HepG2 (cell line): ENCODE results near the gene ASB4. TPM values are rescaled to one million over a fixed set of nuclear protein-coding genes. Genes with fewer than 3 reads are reported as not detected.

Source experiments
- ATAC-seq: fragments of 200-7000 bp; cut with Tn5 transposase; 3 replicates; pipeline ENCODE4 v1.9.1; 2020; ENCODE audit warnings: mild to moderate bottlenecking, moderate library complexity
- BruUV-seq: library from RNA; stranded (reverse); fragments of 400-500 nt; replicated peaks from 2 replicates; lab custom pipeline; 2021; lab: Mats Ljungman, UMichigan
- CTCF ChIA-PET: fragments of 300-600 bp; formaldehyde crosslinking; extraction: SDS; loops from one replicate; lab custom pipeline; 2021; ENCODE audit warnings: low total read pairs, inconsistent platforms, low intra/inter-chr PET ratio; lab: Yijun Ruan, JAX
- POLR2A ChIA-PET: fragments of 350-600 bp; sonication (Branson Sonifier 250); formaldehyde crosslinking; loops from one replicate; lab custom pipeline; 2020; ENCODE audit warnings: antibody characterized with exemption, inconsistent platforms; lab: Yijun Ruan, JAX
- DNase-seq: peaks from one replicate; pipeline ENCODE4 v3.0.0-alpha.2; 2015; ENCODE audit warnings: low spot score
- FAIRE-seq: peaks from 3 replicates; lab custom pipeline; 2011; peaks lifted over from hg19 to GRCh38; lab: Jason Lieb, UNC
- H2AFZ ChIP-seq: one replicate; pipeline ENCODE4 v1.6.1; 2011; ENCODE audit warnings: low read length, inconsistent platforms
- H3K27ac ChIP-seq: fragments of 300-600 bp; 3 replicates; pipeline ENCODE4 v1.8.0; 2011; ENCODE audit warnings: mixed run types, mild to moderate bottlenecking, mixed read lengths, low read length, inconsistent platforms; ENCODE audit not compliant: insufficient read depth; ENCODE audit errors: extremely low read length
- H3K27me3 ChIP-seq, 2 experiments: fragments of 200-600 bp in 1 of 2; 2 replicates in 1 of 2; 3 replicates in 1 of 2; pipeline versions ENCODE4 v1.6.0 to v1.8.0; 2011; ENCODE audit warnings: low read length in 2 of 2, mild to moderate bottlenecking in 2 of 2, moderate library complexity in 2 of 2, inconsistent platforms in 1 of 2; ENCODE audit not compliant: insufficient read depth in 2 of 2, control insufficient read depth in 1 of 2
- H3K36me3 ChIP-seq, 2 experiments: fragments of 200-600 bp in 1 of 2; replicated peaks in 1 of 2; 2 replicates in 1 of 2; 3 replicates in 1 of 2; pipeline versions ENCODE4 v1.5.1 to v1.8.0; 2011; ENCODE audit warnings: low read length in 2 of 2, inconsistent platforms in 1 of 2; ENCODE audit not compliant: insufficient read depth in 2 of 2, control insufficient read depth in 1 of 2
- H3K4me1 ChIP-seq: 2 replicates; pipeline ENCODE4 v1.5.1; 2012; ENCODE audit warnings: low read length, inconsistent platforms; ENCODE audit not compliant: insufficient read depth
- H3K4me2 ChIP-seq: 2 replicates; pipeline ENCODE4 v1.6.0; 2011; ENCODE audit warnings: low read depth, low read length, inconsistent platforms
- H3K4me3 ChIP-seq, 3 experiments: fragments of 200-600 bp in 1 of 3; sonication (generic), shearing (Covaris generic) in 1 of 3; replicated peaks in 1 of 3; 2 replicates each; pipeline ENCODE4 v1.5.1; 2011 to 2016; ENCODE audit warnings: low read length in 3 of 3, inconsistent platforms in 2 of 3, low read depth in 2 of 3, mild to moderate bottlenecking in 2 of 3, control low read depth in 1 of 3, mixed read lengths in 1 of 3; ENCODE audit not compliant: insufficient read depth in 1 of 3
- H3K79me2 ChIP-seq: one replicate; pipeline ENCODE4 v1.6.1; 2011; ENCODE audit warnings: low read length, inconsistent platforms; ENCODE audit not compliant: insufficient read depth
- H3K9ac ChIP-seq: 2 replicates; pipeline ENCODE4 v1.6.0; 2011; ENCODE audit warnings: mild to moderate bottlenecking, low read depth, low read length, inconsistent platforms; ENCODE audit not compliant: insufficient read depth
- H3K9me3 ChIP-seq: 2 replicates; pipeline ENCODE4 v1.5.1; 2012; ENCODE audit warnings: mild to moderate bottlenecking, low read length
- H4K20me1 ChIP-seq: 2 replicates; pipeline ENCODE4 v1.6.0; 2011; ENCODE audit warnings: inconsistent platforms, mild to moderate bottlenecking, low read length, moderate library complexity; ENCODE audit not compliant: insufficient read depth
- KLF9 ChIP-seq: IDR thresholded peaks from 2 replicates; pipeline ENCODE4 v1.6.1; 2016; ENCODE audit warnings: low read depth
- MAFF ChIP-seq: IDR thresholded peaks from 2 replicates; pipeline ENCODE4 v1.6.1; 2011; ENCODE audit warnings: low read depth, low read length, improper control_type of control experiment
- MAFK ChIP-seq, 2 experiments: IDR thresholded peaks in 1 of 2; conservative IDR thresholded peaks in 1 of 2; 2 replicates each; pipeline ENCODE4 v1.6.1; 2011; ENCODE audit warnings: improper control_type of control experiment in 2 of 2, low read length in 2 of 2
- MTF2 ChIP-seq: sonication (generic); formaldehyde crosslinking; IDR thresholded peaks from 2 replicates; pipeline ENCODE4 v1.5.0; 2020; ENCODE audit warnings: missing genetic modification reagents, borderline replicate concordance
- PRDM10 ChIP-seq: sonication (generic); formaldehyde crosslinking; IDR thresholded peaks from 2 replicates; pipeline ENCODE4 v1.4.0; 2020; ENCODE audit warnings: low read depth, missing genetic modification reagents
- SALL2 ChIP-seq: sonication (generic); formaldehyde crosslinking; IDR thresholded peaks from 2 replicates; pipeline ENCODE4 v1.8.1; 2023; ENCODE audit warnings: mild to moderate bottlenecking, missing genetic modification reagents, inconsistent platforms
- SETDB1 ChIP-seq: sonication (generic); formaldehyde crosslinking; IDR thresholded peaks from 2 replicates; pipeline ENCODE4 v1.5.1; 2020; ENCODE audit warnings: missing genetic modification reagents, mild to moderate bottlenecking, borderline replicate concordance
- SP4 ChIP-seq: sonication (generic); formaldehyde crosslinking; IDR thresholded peaks from 2 replicates; pipeline ENCODE4 v1.8.1; 2023; ENCODE audit warnings: mild to moderate bottlenecking, missing genetic modification reagents
- SRSF9 ChIP-seq: fragments of 200-400 bp; formaldehyde crosslinking; IDR thresholded peaks from 2 replicates; pipeline ENCODE4 v1.6.1; 2018; ENCODE audit warnings: borderline replicate concordance, mild to moderate bottlenecking, low read depth, low read length; ENCODE audit not compliant: insufficient read depth, poor library complexity, severe bottlenecking
- TCF7 ChIP-seq: sonication (generic); IDR thresholded peaks from 2 replicates; pipeline ENCODE4 v1.6.1; 2016; ENCODE audit warnings: antibody characterized with exemption, low read depth
- YEATS4 ChIP-seq: sonication (generic); formaldehyde crosslinking; IDR thresholded peaks from 2 replicates; pipeline ENCODE4 v1.4.0; 2020; ENCODE audit warnings: missing genetic modification reagents, borderline replicate concordance
- ZBTB26 ChIP-seq: IDR thresholded peaks from 2 replicates; pipeline ENCODE4 v1.6.1; 2016; ENCODE audit warnings: missing compliant biosample characterization, missing genetic modification reagents, borderline replicate concordance
- ZNF121 ChIP-seq: sonication (generic); formaldehyde crosslinking; IDR thresholded peaks from 2 replicates; pipeline ENCODE4 v1.5.0; 2020; ENCODE audit warnings: mild to moderate bottlenecking, missing genetic modification reagents
- ZNF550 ChIP-seq: sonication (generic); formaldehyde crosslinking; IDR thresholded peaks from 2 replicates; pipeline ENCODE4 v1.4.0; 2020; ENCODE audit warnings: mild to moderate bottlenecking, missing genetic modification reagents, borderline replicate concordance
- ZNF598 ChIP-seq: sonication (generic); formaldehyde crosslinking; IDR thresholded peaks from 2 replicates; pipeline ENCODE4 v1.5.1; 2020; ENCODE audit warnings: mild to moderate bottlenecking, missing genetic modification reagents, borderline replicate concordance
- ZNF672 ChIP-seq: sonication (generic); formaldehyde crosslinking; IDR thresholded peaks from 2 replicates; pipeline ENCODE4 v1.8.1; 2022; ENCODE audit warnings: missing genetic modification reagents
- ZSCAN25 ChIP-seq: sonication (generic); formaldehyde crosslinking; IDR thresholded peaks from 2 replicates; pipeline ENCODE4 v1.8.0; 2022; ENCODE audit warnings: mild to moderate bottlenecking, missing genetic modification reagents
- WGBS: methylation state at CpG from one replicate; pipeline ENCODE4 v1.1.6; 2017; ENCODE audit warnings: low lambda C conversion rate; 5-methylcytosine and 5-hydroxymethylcytosine counted together
- in situ Hi-C: cut with HindIII; loops from 2 replicates; pipeline ENCODE4 v1.10.0; 2017; ENCODE audit warnings: low pct_unique_long_range_greater_than_20kb; ENCODE audit not compliant: extremely low pct_ligation_motif_present
- intact Hi-C: fragments of 100-400 bp; cut with micrococcal nuclease; formaldehyde crosslinking; loops from one replicate; pipeline ENCODE4 v1.10.0; 2022; ENCODE audit not compliant: unreplicated experiment
- polyA plus RNA-seq, 8 experiments: library from polyadenylated mRNA; depleted of rRNA in 3 of 8; stranded (reverse) in 7 of 8; unstranded in 1 of 8; fragments of >200 nt; fragmentation: Illumina TruSeq in 4 of 8; extraction: Trizol in 4 of 8; gene quantifications; 2 replicates each; pipeline versions ENCODE4 v1.2.1 to v1.2.3, GENCODE V29; 2011 to 2016; ENCODE audit warnings: low read depth in 4 of 8, missing spikeins in 1 of 8, mixed read lengths in 1 of 8; ENCODE audit not compliant: insufficient read depth in 1 of 8
- total RNA-seq, 5 experiments: library from RNA; depleted of rRNA; stranded (reverse); fragments of >200 nt; fragmentation: Illumina TruSeq; extraction: Trizol; gene quantifications; 2 replicates each; pipeline ENCODE4 v1.2.3, GENCODE V29; 2016; ENCODE audit warnings: low read depth in 1 of 5

The ASB4 gene
- total and polyA plus RNA-seq, 2 of the 13 experiments (the other 11 are each of a cell fraction or from before 2014, with no cell fraction given), result 1.1 to 4.0 TPM

GRCh38 chr7:95546647-95547046, 60.9 kb downstream of the ASB4 start:
- in situ Hi-C loops, result loop anchor here (25.0 kb wide), 1 partner anchor 316 kb away; no protein-coding TSS in a partner anchor
- no TSS peak for BruUV-seq
- Histone ChIP-seq H3K36me3 (no peaks in the 10 kb centered on the region), H3K9ac (no peak overlapping the region), H3K4me3 (no peak overlapping the region), H3K27ac (no peak overlapping the region), H4K20me1 (no peaks in the 10 kb centered on the region), H3K4me2 (no peak overlapping the region), H3K9me3 (no peaks in the 10 kb centered on the region), H2AFZ (no peak overlapping the region), H3K79me2 (no peaks in the 10 kb centered on the region), H3K4me1 (peaks cover 10% of the 10 kb centered on the region; the same call in 1 of the 2 replicates), H3K27me3 (no peaks in the 10 kb centered on the region; a peak in 1 of 5 replicates)
- WGBS, result 22% methylated on average over 4 of the region's 4 CpGs
- intact Hi-C loops, result no loop called here
- ChIA-PET POLR2A (no interaction called here), CTCF (no interaction called here)
- DNase-seq (no peak), FAIRE-seq (no peak), ATAC-seq (no peak)
- TF ChIP-seq KLF9 (CRISPR knock-in tag) (no peak), ZNF672 (CRISPR knock-in tag) (no peak), MAFF (peak; percentile 82), ZNF550 (CRISPR knock-in tag) (no peak), YEATS4 (no peak), MTF2 (no peak), ZNF121 (CRISPR knock-in tag) (no peak), ZNF598 (CRISPR knock-in tag) (no peak), TCF7 (no peak), SRSF9 (no peak), PRDM10 (CRISPR knock-in tag) (no peak), ZSCAN25 (CRISPR knock-in tag) (no peak), SP4 (no peak), ZBTB26 (CRISPR knock-in tag) (no peak), MAFK (conservative IDR thresholded peaks at IDR 0.05 in 1 of 2, IDR thresholded peaks at IDR 0.05 in 1 of 2; ENCODE audit: low read length in 2 of 2) (peak; percentile 81 to 90), SALL2 (CRISPR knock-in tag) (no peak), SETDB1 (CRISPR knock-in tag) (no peak)
